Mucosa of gallbladder (tissue), 1 donor: ENCODE results near the gene CFH. TPM values are rescaled to one million over a fixed set of nuclear protein-coding genes. Genes with fewer than 3 reads are reported as not detected.
"Not testable (repeated sequence)": the region's sequence is repeated elsewhere in the genome, so short reads cannot be mapped to it uniquely, and the experiment has no call there.

Source experiments
- DNase-seq: peaks from one replicate; pipeline ENCODE4 v3.0.0-alpha.2; 2020; ENCODE audit warnings: low spot score
- total RNA-seq: library from RNA; stranded (reverse); gene quantifications from one replicate; pipeline ENCODE4 v1.2.1, GENCODE V29; 2021
- donor health status: DM: no; HTN: no; CAD: no.

CFH gene
- total RNA-seq, 1 donor from 2014 or later: 151 TPM

DNA sequence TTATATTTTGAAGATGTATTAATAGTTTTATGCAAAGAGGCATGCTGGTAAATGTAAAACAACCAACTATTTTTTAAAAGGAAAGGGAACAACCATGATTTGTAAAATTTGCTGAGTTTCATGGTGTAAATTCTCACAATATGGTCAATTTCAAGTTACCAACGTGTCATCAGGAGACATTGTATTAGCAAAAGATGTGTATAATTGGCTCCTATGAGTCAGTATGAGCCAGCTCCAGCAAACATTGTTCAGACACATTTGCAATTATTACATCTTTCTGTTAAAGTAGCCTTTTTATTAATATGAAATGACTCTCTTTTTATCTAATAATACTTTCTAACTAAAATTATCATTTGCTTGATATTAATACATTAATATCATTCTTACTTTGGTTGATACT is 15.3 kb downstream of the CFH start:
- DNase-seq: no peak

DNA sequence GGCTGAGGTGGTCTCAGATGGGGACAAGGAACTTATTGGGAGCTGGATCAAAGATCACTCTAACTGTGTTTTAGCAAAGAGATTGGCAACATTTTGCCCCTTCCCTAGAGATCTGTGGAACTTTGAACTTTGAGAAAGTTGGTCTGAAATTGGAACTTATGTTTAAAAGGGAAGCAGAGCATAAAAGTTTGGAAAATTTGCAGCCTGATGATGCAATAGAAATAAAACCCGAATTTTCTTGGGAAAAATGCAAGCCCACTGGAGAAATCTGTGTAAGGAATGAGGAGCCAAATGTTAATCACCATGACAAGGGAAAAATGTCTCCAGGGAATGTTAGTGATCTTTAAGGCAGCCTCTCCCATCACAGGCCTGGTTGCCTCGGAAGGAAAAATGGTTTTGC is 17.2 kb downstream of the CFH start:
- DNase-seq: no peak

DNA sequence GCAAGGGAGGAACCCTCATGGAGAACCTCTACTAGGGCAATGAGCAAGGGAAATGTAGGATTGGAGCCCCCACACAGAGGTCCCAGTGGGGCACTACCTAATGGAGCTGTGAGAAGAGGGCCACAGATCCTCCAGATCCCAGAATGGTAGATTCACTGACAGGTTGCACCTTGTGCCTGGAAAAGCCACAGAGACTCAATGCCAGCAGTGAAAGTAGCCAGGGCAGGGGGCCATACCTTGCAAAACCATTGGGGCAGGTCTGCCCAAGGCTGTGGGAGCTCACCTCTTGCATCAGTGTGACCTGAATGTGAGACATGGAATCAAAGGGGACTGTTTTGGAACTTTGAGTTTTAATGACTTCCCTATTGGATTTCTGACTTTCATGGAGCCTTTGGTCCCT is 17.9 kb downstream of the CFH start:
- DNase-seq: no peak

DNA sequence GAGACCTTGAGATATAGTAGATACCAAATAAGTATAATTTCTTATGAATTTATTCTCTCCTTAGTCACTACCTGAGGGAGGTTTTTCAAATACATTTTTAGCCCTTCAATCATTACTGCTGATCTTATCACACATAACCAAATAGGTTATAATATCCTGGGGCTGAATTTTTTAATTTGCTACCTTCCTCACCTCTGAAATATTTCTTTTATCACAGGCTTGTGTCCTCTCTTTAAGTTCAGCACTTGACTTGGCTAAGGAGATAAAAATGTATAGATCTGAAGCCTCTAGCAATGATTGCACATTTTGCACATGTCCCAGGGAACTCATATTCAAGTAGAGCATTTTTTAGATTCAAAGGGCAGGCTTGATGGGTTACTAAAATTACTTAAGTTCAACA is 23.1 kb downstream of the CFH start:
- no peak for DNase-seq

DNA sequence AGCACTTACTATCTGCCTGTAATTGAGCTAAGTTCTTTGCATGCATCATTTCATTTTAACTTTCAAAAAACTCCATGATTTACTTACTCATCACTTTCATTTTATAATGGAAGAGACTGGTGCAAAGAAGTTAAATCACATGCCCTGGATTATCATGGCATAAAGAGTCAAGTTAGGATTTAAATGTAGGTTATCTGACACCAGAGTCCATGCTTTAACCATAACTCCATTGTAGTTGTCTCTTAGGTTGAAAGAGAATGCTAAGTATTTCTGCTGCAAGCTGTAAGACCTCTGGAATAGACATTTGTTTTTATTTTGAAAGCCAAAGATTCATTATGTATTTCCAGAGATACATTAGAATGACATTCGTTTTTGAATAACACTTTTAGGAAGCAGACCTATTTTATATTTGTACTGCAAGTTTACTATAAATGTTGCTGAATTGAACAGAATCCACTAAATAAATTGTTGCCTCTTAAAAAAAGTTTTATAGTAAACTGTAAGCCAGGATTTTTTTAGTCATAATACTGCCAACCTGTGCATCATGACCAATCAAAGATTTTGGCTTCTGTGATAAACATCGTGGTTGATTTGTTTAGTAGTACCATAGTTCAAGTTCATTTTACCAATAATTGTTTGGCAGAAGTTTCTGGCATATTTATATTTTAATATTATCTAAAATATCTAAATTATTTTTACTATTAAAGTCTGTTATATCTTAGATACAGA is 26.1 kb downstream of the CFH start:
- DNase-seq: no peak

DNA sequence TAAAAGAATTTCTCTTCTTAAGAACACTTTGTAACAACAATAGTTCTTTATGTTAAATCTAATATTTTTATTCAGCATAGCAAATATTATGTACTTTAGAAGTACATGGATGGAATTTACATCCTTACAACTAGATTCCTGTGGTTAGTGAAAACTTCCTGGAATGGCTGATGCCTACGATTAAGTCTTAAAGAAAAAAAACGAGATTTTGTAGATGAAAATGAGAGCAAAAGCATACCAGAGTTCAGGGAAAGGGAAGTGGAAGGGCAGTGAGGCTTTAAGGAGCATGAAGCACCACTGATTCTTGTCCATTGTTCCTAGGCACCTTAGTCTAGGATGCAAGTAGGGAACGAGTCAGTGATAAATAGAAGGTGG is 26.7 kb downstream of the CFH start:
- DNase-seq: no peak

DNA sequence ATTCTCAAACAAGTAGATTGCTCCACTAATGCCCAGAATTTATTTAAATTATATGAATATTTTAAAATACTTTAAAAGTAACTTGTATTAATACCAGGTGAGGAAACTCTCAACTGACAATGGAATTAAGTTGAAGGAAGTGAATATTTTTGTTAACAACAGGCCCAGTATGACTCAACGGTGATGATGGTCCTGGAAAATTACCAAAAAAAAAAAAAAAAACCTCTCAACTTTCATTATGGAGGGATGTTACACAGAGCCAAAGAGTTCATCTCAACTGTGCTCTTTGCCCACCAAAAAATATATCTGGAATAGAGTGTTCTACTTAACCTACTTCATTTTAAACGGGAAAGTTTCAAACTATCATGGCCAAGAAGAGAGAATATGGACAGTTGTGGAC is 28.3 kb downstream of the CFH start:
- no peak for DNase-seq

DNA sequence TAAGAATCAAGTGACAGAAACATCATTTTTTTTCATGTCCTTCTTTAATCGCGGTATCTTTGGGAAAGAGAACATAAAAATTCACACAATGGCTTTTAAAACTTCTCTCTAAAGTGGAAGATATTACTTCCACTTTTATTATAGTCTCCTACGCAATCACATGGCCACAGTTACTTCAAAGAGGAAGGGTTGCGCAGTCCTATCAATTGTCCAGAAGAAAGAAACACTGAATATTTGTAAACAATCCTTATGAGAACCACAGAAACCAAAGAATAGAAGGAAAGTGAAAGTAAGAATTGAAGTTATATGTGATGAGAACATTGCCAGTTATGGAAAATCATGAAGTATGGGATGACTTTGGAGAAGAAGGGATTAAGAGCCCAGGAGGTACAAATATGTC is 32.6 kb downstream of the CFH start:
- no peak for DNase-seq

DNA sequence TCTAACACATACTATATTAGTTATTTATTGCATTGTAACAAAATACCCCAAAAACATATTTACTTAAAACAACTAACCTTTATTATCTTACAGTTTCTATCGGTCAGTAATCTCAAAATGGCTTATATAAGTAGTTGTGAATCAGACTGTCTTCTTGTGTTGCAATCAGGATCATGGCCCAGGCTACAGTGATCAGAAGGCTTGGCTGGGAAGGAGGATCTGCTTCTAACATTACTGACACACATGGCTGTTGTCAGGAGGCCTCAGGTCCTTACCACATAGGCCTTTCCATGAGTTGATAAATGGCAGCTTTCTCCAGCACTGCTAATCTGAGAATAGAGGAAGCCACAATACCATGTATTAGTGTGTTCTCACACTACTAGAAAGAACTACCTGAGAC is 33.7 kb downstream of the CFH start:
- DNase-seq: no peak

DNA sequence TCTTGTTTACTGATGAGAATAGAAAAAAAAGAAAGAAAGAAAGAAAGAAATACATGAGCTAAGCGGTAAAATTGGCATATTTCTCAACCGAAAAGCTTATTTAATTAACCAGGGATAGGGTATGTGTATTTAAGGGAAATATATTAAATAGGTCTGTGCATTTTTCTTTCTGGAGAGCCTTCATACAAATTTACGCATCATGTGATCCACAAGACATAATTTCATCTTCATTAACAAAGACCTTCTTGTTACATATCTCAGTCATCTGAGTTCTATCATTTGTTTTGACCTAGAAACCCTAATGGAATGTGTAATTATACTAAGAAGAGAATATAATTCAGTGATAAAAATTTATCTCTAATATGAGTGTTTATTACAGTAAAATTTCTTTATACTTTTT is 37.2 kb downstream of the CFH start:
- DNase-seq: no peak

DNA sequence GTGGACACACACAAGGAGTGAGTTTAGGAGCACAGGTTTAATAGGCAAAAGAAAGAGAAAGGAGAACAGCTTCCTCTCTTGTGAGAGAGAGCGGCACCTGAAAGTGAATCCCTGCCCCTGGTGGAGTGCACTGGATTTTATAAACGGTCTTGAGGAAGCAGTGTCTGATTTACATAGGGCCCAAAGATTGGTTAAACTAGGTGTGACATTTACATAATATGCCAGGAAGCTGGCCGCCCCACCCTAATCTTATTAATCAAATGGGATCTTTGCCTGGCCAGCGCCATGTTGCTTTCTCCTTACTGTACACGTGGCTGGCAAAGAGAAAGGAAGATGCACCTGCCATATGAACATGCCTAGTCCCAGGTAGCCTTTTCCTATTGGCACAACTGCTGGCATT is 38.7 kb downstream of the CFH start:
- no peak for DNase-seq

DNA sequence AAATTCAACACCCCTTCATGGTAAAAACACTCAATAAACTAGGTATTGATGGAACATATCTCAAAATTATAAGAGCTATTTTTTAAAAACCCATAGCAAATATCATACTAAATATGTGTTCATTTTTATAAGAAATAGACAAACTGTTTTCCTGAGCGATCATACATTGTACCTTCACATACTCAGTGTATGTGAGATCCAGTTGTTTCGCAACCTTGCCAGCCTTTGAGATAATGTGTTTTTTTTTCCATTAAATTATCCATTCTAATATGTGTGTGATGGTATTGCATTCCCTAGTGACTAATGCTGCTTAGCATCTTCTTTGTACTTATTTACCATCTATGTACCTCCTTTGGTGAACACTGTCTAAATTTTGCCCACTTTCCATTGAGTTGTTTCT is 47.1 kb downstream of the CFH start:
- no peak for DNase-seq

DNA sequence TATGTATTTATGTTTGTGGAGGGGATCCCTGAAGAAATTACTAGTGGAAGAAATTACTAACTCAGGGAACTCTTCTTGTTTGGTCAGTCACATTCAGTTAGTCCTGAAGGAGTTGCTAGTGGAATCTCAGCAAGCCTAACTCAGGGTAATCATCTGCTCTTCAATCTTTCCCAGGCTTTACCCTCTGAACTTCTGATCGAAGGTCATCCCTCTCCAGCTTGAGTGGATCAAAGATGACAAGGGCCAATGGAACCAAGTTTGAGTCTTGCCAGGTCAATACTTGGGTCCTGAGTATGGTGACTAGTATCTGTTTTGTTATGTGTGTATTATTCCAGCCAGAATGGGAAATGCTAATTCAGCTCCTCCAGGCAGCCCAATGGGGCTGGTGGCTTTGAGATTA is 49.3 kb downstream of the CFH start:
- no peak for DNase-seq

DNA sequence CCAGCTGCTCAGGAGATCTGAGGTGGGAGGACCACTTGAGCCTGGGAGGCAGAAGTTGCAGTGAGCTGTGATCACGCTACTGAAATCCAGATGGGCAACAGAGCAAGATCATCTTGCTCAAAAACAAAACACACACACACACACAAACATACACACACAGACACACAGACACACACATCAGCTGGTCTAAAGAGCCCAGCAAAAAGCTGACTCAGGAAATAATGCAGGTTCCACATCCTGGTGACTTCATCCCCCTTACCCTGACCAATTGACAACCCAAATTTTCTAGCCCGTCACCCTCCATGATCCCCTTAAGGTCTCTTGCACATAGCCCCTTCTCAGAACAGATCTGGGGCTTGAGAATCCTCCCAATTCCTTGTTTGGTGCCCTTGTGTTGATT is 58.0 kb downstream of the CFH start:
- not testable (repeated sequence) for DNase-seq

DNA sequence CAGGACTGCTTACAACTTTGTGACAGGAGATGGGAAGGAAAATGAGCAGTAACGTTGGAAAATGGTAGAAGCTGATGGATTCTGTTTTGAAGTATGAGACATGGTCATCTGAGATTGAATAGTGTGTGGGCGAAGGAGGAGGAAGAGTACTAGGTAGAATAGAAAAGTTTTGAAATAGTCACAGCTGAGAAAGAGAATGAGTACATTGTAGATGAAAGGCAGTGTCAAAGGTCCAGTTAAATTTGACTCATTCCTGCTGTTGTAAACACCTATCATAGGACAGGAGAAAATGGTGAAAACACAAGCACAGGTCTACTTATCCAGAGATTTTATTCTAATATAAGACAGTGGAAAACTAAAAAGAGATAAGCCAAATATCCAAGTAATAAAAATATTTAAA is 66.0 kb downstream of the CFH start:
- DNase-seq: no peak

DNA sequence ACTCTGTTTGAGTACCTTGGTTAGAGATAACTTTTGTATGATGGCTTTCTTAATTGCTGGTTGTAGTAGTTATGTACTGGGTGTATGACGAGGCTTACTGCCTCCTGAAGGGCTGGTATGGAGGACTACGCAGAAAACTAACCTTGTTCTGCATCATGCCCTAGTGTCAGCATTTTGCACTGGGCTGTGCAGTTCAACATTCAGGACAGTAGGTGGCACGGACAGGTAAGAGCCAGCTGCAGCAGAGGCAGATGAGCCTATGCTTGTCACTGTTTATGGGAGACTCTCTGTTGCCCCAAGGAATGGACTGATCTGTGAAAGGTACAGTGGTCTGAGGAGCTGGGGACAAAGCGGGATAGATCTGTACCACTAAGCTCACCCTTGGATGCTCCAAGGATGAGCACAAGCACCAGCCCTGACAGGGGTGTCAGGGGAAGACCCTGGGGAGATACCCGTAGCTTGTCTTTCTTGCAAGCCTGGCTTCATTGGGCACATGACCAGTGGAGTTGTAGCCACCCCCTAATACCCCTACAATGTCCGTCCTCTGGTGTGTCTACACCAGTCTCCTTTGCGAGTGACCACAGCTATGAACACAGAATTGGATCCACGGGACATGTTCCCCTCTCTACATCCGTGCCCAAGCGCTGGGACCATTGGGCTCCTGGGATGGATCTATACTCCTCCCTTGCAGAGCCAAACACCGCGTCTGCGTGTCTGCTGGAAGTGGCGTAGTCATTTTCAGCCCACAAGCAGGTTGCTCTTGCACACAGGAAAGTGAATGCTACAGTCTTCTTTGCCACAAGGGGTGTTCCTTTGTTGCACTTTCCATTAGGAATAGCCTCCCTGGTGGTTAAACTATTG is 71.7 kb downstream of the CFH start:
- no peak for DNase-seq

DNA sequence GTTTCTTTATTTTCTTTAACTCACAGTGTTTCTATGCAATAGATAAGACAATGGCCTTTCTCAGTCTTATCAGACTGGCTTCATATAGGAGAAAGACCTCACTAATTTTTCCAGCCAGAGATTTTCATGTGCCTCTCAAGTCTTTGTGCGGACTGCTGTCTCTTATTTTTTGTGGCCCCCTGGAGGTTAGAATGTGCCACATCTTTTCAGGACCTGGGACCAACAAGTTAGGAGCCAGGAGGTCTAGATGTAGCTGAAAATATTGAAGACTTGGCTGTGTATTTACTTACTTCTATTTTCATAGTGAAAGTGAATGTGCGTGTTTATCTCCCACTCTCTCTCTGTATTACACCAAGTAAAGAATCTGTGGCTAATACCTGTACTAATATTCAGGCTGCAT is 80.7 kb downstream of the CFH start:
- DNase-seq: no peak

DNA sequence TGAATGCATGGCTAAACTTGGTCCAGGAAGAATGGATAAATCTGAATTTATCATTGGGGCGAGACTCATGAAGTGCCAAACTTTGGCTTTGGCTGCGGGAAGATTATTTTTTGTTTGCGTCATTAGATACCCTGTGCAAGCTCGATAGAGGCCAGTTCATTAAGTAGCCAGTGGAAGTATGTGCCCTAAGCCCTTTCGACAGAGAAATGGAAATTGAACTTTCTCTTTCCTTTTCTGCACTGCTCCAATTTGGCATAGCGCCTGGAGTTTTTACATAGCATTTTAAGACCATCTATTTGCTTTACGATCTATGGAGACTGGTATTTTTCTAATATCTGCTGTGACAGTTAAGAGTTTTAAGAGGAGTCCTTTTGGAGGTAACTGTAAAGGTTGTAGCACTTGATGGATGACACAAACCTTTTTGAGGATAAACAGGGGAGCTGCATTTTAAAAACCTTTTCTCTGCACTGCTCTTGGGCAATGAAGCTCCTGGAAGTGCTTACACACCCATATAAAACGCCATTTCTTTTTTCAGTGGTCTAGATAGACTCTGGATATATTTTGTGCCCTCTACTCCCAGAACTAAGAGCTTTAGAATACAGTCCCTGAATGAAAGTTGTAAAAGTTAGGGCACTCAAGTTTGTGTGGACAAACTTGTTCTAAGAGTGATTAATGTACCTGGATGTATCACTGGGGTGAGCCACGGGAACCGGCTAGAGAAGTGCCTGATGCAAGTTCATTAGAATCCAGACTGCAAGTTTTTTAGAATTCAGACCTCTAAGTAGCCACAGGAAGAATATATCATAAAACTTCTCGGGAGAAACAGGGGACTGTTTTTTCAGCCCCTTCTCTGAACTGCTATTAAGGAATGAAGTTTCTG is 81.5 kb downstream of the CFH start:
- no peak for DNase-seq

DNA sequence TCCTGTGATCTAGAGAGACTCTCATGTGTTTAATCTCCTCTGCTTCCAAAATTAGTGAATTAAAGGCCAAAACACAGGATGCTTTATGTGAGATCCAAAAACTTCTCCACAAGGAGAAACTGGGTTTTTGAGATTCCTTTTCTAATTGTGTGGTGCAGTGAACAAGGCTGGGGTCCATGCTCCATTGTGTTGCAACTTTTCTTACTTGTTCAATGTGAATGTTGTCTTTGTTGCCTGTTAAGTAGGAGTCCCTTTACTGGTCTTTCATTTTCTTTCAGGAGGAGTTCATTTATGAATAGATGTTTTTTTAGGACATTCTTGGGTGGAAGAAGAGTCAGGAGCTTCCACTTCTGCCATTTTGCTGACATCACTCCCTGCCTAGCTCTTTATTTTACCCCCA is 82.2 kb downstream of the CFH start:
- no peak for DNase-seq

DNA sequence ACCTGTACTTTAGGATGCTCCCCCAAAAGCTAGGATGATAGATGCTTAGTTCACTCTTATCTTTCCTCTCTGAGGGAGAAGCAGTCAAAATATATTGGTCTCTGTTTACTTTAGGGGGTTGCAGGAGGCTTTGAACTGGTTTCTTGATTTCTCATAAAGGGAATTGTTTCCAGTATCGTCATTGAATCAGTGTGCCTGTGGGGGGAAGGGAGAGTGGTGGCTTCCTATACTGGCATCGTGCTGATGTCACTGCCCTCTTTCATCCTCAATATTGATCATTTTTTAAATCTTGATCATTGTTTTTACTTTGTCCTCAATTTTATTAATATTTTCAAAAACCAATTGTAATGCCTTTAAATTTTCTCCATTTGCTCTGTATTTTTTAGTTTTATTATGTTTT is 82.6 kb downstream of the CFH start:
- no peak for DNase-seq

DNA sequence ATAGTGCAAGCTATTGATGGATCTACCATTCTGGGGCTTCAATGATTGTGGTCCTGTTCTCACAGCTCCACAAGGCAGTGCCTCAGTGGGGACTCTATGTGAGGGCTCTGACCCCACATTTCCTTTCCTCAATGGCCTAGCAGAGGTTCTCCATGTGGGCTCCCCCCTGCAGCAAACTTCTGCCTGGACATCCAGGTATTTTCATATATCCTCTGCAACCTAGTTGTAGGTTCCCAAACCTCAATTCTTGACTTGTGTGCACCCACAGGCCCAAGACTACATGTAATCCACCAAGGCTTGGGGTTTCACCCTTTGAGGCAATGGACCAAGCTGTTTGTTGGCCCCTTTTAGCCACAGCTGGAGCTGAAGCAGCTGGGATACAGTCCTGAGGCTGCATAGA is 86.9 kb downstream of the CFH start:
- DNase-seq: no peak

DNA sequence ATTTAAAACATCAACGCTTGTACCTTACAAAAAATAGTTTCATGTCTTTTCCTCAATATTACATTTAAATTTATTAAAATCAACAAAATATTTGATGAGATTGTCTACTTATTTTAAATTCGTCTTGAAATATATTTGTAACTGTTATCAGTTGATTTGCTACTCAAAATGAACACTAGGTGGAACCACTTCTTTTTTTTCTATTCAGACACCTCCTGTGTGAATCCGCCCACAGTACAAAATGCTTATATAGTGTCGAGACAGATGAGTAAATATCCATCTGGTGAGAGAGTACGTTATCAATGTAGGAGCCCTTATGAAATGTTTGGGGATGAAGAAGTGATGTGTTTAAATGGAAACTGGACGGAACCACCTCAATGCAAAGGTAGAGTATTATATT is 91.4 kb downstream of the CFH start:
- not testable (repeated sequence) for DNase-seq
